B cell (primary cell): ENCODE results near the gene ARHGEF7.

Experiments used
- CTCF ChIP-seq: fragments of 200-600 bp; IDR thresholded peaks from one replicate; pipeline ENCODE4 v1.8.0; 2022; ENCODE audit warnings: antibody characterized with exemption, mild to moderate bottlenecking
- EZH2 ChIP-seq: IDR thresholded peaks from 2 replicates; pipeline ENCODE4 v1.6.1; 2012; ENCODE audit warnings: borderline replicate concordance, low read depth, mild to moderate bottlenecking, moderate library complexity, low read length; ENCODE audit not compliant: insufficient read depth, poor library complexity, severe bottlenecking

DNA sequence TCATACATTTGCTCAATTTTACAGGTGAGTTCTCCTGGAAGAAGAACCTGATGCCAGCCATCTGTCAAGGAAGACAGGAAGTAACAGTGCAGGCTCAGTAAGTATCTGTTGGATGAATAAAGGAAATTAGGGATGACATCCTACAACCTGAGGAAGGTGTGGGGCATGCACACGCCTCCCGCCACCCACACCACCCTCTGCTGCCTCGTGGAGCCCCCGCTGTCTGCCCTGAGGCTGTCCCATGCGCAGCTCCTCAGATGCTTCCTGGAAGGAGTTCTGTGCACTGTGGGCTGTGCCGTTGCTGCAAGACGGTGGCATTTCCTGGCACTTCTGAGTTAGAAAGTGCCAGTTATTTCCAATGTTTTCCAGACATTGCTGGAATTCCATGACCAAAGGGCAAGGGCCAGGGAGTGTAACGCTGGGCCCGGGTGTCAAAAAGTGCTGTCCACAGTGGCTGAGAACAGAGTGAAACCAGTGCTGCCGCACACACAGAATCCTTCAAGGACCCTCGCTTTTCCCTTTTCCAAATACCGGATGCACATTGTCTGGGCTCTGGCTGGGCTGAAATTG lies 201.1 kb downstream of the ARHGEF7 start:
- TF ChIP-seq CTCF: no peak
- TF ChIP-seq EZH2: no peak
